ENCODE measurements around the gene SEC14L6.

The SEC14L6 gene

DNA sequence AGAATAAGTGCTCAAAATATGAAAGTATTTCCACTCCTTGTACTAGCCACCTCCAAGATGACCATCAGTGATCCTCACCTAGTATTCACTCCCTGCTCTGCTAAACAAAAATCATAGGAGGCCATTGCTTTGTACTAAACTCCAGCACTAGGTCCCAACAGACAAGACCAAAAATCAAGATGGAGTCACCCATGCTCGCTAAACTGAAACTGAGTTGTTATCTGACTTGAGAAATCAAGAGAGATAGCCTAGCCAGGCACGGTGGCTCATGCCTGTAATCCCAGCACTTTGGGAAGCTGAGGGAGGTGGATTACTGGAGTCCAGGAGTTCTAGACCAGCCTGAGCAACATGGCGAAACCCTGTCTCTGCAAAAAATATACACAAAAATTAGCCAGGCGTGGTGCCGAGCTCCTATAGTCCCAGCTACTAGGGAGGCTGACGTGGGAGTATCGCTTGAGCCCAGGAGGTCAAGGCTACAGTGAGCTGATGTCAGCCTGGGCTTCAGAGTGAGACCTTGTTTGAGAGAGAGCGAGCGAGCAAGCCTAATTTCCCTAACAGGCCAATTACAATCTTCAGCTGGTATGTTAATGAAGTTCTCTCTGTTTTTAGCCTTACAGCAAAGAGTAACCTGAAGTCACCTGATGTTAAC is 9.3 kb downstream of the SEC14L6 start:
- no peak for DNase-seq (ENCODE audit: extremely low read depth, low read depth)
- H3K4me3 ChIP-seq (replicated peaks; ENCODE audit: low read depth, low read length) = no peak overlapping the region
- TF ChIP-seq, protein P1, sequence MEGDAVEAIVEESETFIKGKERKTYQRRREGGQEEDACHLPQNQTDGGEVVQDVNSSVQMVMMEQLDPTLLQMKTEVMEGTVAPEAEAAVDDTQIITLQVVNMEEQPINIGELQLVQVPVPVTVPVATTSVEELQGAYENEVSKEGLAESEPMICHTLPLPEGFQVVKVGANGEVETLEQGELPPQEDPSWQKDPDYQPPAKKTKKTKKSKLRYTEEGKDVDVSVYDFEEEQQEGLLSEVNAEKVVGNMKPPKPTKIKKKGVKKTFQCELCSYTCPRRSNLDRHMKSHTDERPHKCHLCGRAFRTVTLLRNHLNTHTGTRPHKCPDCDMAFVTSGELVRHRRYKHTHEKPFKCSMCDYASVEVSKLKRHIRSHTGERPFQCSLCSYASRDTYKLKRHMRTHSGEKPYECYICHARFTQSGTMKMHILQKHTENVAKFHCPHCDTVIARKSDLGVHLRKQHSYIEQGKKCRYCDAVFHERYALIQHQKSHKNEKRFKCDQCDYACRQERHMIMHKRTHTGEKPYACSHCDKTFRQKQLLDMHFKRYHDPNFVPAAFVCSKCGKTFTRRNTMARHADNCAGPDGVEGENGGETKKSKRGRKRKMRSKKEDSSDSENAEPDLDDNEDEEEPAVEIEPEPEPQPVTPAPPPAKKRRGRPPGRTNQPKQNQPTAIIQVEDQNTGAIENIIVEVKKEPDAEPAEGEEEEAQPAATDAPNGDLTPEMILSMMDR (IDR thresholded peaks at IDR 0.05; ENCODE audit: low read depth, low read length, missing control alignments) = no peak

DNA sequence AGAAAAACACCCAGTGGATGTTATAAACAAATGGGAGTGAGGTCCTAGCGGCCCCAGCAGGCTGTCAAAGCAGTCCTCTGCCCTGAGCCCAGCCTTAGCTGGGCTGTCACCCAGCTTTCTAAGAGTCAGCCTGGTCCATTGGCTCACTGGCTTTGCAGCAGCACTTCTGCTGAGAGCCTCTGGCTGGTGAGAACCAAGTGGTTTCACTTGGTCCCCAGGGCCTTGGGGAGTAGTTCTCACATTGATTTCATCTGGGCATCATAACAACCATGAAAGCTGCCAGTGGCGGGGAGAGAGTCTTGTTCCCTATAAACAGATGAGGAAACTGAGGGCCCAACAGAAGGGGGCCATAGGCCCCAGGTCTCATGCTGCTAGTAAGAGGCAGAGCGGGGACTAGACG is 11.4 kb downstream of the SEC14L6 start:
- H3K4me3 ChIP-seq (replicated peaks; ENCODE audit: low read depth, low read length) = no peak overlapping the region
- TF ChIP-seq, protein P1 (IDR thresholded peaks at IDR 0.05; ENCODE audit: low read depth, low read length, missing control alignments) = no peak
- no peak for DNase-seq (ENCODE audit: extremely low read depth, low read depth)

DNA sequence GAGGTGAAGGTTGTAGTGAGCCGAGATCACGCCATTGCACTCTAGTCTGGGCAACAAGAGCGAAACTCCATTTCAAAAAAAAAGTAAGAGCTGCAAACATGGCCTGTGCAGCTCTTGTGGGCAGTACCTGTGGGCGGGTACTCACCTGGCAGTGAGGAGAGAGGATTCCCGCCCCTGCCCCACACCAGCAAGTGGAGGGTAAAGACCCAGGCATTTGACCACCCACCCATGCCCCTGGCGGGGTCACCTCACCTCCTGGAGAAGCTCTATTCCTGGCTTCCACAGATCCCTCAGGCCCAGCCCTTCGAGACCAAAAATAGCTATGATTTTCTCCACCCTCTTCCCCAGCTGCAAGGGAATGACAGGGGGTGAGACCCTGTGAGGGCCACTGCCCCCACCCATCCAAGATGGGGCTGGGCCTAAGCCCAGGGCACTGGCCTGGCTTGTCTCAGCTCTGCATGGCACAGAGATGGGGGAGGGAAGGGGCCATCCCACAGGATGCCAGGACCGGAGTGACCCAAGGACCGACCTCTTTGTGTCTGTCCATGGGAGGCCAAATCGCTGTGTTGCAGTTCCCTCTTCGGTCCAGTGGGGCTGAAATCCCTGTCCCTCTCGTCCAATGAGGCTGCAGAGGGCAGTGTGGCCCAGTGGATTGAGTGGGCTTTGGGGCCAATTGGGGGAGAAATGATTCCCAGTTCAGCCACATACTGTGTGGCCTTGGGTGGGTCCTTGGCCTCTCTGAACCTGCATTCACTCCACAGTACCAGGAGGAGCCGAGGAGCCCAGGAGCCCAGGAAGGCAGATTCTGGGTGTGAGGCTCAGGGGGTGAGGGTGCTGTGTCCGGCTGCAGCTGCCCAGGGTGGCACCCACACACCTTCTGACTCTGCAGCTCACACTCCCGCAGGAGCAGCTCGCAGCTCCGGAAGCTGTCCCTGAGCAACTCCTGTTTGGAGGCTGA is 14.6 kb downstream of the SEC14L6 start:
- no peak for DNase-seq (ENCODE audit: extremely low read depth, low read depth)
- TF ChIP-seq, protein P1 (IDR thresholded peaks at IDR 0.05; ENCODE audit: low read depth, low read length, missing control alignments) = no peak
- H3K4me3 ChIP-seq (replicated peaks; ENCODE audit: low read depth, low read length) = no peak overlapping the region

DNA sequence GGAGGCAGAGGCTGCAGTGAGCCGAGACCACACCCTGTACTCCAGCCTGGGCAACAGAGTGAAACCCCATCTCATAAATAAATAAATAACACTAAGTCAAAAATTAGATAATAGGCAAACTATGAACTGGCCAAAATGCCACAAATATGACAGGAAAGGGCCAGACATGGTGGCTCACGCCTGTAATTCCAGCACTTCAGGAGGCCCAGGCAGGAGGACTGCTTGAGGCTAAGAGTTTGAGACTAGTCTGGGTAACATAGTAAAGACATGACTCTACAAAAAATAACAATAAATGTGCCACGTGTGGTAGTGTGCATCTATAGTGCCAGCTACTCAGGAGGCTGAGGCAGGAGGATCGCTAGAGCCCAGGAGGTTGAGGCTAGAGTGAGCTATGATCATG is 19.9 kb downstream of the SEC14L6 start:
- no peak for DNase-seq (ENCODE audit: extremely low read depth, low read depth)
- H3K4me3 ChIP-seq (replicated peaks; ENCODE audit: low read depth, low read length) = no peak overlapping the region
- TF ChIP-seq, protein P1 (IDR thresholded peaks at IDR 0.05; ENCODE audit: low read depth, low read length, missing control alignments) = no peak

DNA sequence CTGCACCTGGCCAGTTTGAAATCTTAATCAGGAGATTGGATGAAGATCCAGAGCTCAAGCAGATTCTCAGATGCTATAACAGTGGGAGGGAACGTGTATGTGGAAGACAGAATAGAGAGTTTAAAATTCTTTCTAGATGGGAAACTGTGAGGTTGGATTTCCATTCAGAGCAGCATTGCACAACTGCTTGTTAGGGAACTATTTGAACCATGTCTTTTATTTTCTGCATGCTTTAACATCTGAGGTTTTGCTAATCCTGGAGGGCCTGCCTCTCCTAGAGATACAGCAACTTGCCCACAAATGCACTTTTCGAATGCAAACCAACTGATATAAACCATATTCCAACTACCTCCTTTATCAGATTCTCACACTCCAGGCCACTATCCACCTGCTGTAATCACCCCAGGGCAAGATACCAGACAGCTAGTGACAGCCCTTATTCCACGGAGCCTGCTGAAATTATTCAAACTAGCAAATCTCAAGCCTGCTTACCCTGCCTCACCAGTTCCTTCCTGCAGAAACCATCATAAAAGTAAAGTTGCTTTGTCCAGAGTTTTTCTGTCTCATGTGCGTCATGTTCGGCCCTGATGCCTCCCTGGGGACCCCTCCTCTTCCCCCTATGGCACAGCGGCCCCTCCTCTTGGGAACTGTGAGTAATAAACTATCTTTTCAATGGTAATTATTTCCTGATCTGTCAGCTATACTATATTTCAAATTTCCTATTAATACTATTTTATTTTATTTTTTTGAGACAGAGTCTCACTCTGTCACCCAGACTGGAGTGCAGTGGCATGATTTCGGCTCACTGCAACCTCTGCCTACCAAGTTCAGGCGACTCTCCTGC is 22.7 kb downstream of the SEC14L6 start:
- TF ChIP-seq, protein P1 (IDR thresholded peaks at IDR 0.05; ENCODE audit: low read depth, low read length, missing control alignments) = no peak
- no peak overlapping the region for H3K4me3 ChIP-seq (replicated peaks; ENCODE audit: low read depth, low read length)
- no peak for DNase-seq (ENCODE audit: extremely low read depth, low read depth)

DNA sequence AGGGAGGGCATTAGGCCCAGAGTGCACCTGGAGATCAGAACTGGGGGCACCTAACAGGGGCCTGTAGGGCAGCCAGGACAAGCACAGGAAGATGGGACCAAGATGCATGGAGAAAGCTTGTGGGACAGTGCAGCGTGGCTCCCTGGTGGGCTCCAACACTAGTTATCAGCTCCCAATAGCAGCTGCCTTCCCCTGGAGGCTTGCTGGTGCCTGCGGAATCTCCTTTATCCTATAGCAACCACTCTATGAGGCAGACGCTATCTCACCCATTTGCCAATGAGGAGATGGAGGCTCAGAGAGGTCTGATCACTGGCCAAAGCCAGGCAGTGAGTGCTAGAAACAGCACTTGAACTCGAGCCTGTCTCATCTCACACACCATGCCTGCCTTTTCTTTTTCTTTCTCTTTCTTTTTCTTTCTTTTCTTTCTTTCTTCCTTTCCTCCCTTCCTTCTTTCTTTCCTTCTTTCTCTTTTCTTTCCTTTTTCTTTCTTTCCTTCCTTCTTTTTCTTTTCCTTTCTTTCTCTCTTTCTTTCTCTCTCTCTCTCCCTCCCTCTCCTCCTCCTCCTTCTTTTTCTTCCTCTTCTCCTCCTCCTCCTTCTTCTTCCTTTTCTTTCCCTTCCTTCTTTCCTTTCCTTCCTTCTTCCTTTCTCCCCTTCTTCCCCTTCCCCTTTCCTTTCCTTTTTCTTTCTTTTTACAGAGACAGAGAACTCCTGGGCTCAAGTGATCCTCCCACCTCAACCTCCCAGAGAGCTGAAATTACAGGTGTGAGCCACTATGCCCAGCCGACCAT is 25.0 kb downstream of the SEC14L6 start:
- TF ChIP-seq, protein P1 (IDR thresholded peaks at IDR 0.05; ENCODE audit: low read depth, low read length, missing control alignments) = no peak
- no peak overlapping the region for H3K4me3 ChIP-seq (replicated peaks; ENCODE audit: low read depth, low read length)
- DNase-seq (ENCODE audit: extremely low read depth, low read depth) = no peak

Data from HFF-Myc (cell line).